ENCODE measurements around the gene SPATA18. TPM values are rescaled to one million over a fixed set of nuclear protein-coding genes. Genes with fewer than 3 reads are reported as not detected.

Gene SPATA18, protein sequence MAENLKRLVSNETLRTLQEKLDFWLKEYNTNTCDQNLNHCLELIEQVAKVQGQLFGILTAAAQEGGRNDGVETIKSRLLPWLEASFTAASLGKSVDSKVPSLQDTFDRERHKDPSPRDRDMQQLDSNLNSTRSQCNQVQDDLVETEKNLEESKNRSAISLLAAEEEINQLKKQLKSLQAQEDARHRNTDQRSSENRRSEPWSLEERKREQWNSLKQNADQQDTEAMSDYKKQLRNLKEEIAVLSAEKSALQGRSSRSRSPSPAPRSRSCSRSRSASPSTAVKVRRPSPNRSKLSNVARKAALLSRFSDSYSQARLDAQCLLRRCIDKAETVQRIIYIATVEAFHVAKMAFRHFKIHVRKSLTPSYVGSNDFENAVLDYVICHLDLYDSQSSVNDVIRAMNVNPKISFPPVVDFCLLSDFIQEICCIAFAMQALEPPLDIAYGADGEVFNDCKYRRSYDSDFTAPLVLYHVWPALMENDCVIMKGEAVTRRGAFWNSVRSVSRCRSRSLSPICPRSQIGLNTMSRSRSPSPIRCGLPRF
- total RNA-seq = 0.09 and 0.32 TPM in 2 replicates

DNA sequence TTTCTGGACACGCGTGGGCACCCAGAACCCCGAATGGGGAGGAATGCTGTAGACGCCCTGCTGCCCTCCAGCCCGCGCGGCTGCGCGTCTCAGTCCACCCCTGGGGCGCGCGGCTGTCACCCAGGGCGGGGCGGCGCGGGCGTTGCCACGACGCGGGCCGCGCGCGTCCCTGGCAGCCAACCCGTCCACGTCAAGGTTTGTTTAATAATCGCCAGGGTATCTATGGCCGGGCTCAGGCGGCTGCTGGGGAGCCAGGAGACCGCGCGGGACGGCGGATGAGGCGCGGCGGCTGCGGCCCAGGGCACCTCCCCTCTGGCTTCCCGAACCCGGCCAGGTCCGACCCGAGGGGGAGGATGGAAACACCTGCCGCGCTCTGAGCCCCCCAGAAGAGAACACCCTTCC lies at the start of gene SPATA18:
Gene SPATA18, plus strand, starts transcription at position 92 of the 402 bp plus-strand sequence. CDS start 401 bp downstream, outside the sequence.
- intact Hi-C loops (cut with micrococcal nuclease) = no loop called here

DNA sequence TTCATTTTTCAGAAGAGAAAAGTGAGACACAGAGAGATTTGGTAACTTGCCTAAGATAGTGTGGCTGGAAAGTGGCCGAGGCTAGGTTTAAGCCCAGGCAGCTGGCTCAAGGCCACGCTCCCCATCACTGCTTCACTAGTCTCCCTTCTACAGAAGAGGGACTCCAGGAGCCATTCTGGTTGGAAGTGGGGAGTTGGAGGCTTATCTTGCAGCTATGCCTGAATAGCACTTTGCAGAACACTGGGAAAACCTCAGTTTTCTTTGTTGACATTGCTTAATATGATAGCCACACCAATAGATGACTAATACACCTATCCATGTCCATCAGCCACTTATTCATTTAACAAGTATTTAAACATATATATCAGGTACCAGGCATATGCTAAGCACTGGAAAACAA lies 49.5 kb upstream of the SPATA18 start:
- intact Hi-C loops (cut with micrococcal nuclease) = no loop called here

DNA sequence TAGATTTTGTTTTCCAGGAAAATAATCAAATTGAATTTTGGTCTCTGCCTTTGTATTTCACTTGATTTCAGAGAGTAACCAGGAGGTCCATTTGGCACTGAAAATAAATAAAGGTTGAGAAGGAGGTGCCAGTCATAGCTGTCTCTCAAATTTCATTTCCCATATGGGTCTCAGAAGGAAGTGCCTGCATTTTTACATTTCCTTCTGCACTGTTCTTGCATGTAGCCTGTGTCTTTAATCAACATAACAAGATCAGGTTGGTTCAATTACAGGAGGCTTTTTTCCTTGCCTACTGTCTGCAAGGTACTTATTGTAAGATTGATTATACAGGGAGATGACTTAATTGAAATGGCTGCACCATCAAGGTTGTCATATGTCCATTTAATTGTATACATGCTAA lies 46.7 kb upstream of the SPATA18 start:
- intact Hi-C loops (cut with micrococcal nuclease) = no loop called here

DNA sequence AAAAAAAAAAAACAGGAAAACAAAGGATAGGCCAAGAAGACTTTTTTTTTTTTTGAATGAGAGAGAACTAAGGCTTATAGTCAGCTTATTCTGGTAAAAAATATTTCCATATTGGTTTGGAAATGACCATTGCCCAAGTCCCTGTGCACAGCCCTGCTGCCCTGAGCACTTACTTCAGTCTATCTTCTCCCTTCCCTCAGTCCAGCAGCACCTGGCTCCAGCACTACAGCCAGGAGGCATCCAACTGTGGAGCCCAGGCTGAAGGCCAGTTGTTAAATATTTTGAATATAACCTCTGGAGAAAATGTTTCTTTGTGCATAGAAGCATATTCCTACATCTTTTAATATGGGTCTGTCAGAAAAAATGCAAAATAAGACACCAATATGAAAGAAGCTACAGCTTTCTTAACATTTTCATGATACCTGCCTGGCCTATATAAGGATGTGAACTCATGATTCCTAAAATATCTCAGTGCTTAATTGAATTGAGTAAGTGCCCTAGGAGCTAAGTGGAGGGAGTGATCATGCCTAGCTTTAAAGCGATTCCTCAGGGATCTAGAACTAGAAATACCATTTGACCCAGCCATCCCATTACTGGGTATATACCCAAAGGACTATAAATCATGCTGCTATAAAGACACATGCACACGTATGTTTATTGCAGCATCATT lies 45.4 kb upstream of the SPATA18 start:
- intact Hi-C loops (cut with micrococcal nuclease) = no loop called here

DNA sequence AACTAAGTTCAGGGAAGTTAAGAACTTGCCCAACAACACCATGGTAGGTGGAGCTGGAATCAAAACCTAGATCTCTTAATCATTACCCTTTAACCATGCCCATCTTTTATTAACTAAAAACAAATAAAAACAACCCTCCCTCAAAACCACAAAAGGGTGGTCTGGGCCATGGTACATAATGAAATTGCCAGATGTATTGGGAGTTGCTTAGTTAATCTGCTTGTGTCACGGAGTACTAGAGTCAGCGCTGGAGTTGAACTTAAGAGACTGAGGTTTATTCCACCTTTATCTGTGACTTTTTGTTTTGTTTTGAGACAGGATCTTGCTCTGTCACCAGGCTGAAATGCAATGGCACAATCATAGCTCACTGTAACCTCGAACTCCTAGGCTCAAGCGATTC lies 44.2 kb upstream of the SPATA18 start:
- intact Hi-C loops (cut with micrococcal nuclease) = no loop called here

DNA sequence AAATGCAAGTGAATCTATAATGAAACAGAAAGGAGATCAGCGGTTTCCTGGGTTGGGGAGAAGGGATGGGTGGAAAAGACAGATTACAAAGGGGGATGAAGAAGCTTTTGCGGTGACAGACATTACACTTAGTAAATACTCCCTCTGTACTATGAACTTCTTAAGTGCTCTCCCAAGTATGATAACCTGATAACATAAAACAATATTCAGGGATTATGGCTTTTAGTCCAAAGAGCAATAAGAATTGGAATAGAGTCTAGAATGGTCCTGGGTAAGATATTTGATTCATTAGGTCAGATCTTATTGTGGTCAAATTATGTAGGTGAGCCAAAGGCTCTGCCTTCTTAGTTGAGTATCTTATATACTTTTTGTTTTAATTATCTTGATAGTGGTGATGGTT lies 40.1 kb upstream of the SPATA18 start:
- intact Hi-C loops (cut with micrococcal nuclease) = no loop called here

DNA sequence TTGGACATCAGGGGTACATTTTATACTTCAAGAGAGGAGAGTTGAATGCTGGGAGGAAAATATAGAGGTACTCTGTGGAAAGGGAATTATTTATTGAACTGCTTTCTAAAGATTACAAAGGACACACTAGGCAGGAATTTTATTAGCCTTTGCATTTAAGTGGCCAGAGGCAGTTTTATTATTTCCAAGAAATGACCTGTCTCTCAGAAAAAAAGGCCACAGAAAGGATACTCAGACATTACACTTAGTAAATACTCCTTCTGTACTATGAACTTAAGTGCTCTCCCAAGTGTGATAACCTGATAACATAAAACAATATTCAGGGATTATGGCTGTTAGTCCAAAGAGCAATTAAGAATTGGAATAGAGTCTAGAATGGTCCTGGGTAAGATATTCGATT lies 38.5 kb upstream of the SPATA18 start:
- intact Hi-C loops (cut with micrococcal nuclease) = no loop called here

DNA sequence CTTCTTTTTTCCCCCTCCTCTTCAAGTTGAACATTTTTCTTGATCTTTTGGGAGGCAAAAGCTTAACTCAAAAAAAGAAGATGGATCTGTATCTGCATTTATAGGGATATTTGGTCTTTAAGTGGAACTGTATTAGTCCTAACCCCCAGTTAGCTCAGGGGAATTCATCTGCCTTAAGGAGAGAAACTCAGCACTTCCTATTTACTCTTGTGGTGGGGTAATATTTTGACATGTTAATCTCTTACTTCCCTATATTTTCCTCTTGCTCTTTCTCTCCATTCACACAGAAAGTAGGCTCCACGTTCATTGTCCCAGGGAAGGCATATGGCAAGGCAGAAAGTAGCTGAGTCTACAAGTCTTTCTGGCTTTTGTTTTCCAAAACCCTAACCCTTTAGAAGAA lies 36.2 kb upstream of the SPATA18 start:
- intact Hi-C loops (cut with micrococcal nuclease) = no loop called here

DNA sequence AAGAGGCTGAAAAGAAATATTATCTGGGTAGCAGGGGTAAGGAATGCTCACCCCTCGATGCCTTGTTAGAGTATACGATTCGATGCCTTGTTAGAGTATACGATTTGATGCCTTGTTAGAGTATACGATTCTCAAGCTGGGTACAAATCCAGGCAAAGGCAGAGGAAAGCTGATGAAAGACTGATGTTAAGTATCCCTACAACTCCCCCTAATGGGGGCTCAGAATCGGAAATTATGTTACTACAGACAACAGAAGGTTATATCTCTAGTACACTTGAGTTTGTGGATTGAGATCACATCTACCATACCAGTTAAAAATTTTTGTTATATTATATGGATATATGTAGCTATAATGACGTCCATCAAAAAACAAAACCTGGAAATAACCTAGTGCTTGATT lies 35.7 kb upstream of the SPATA18 start:
- intact Hi-C loops (cut with micrococcal nuclease) = no loop called here

DNA sequence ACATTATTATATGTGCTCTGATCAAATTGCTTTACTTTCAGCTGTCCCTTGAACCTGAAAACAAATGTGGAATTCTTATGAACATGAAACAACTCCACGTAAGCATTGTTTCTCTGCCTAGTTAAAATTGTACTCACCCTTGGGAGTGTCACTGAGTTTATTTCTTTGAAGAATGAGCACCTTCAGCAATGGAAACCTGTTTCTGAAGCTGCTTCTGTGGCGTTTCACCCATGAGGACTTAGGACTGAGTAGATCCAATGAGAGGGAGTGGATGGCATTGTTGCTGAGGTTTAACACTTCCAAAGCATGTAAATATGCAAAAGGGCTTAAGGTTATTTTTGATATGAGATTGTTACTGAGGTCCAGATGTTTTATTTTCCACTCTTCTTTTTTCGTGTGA lies 34.1 kb upstream of the SPATA18 start:
- intact Hi-C loops (cut with micrococcal nuclease) = no loop called here

DNA sequence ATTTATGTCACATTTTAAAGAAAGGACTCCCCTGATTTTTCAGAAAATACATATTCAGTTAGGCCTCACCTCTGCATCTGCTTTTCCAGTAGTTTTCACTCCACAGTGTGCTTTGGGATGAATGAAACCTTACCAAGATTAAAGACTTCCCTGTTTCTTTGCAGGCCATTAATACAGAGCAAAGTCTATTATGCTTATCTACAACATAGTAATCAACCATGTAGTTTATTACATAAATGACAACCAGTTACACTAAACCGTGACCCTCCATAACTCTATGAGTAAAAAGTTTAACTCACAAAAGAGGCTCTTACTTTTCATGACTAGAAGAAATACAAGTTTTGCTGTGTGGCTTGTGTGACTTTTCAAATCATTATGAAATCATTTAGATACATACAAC lies 33.3 kb upstream of the SPATA18 start:
- intact Hi-C loops (cut with micrococcal nuclease) = no loop called here

DNA sequence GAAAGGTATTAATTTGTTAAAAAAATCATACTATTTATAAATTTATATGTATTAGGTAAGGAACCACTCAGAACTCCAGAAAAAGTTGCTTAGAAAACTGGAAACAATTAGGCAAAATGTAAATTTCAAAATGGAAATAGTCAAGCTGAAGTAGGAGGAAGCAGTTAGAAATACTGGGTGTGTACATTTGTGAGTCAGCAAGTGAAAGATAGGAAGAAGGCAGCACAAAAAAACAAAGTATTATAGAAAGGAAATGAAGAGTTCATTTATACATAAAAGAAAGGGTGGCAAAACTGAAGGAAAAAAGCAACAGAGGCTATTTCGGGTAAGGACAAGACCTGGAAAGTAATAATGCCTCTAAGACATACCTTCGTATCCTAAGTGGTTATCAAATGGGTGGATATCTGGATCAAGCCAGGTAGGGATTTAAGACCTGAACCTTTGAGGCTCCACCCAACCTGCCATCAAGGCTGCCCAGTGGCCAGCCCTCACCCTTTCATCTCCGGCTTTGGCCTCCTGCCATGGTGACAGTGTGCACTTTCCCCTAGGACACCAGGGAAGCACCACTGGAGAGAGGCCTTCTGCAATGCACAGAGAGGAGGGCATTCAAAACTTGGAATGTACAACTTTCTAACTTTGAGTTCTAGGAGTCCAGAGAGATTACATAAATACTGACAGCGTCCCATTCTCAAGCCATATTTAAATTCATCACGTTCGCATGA lies 31.0 kb upstream of the SPATA18 start, which contains the start of gene LRRC66:
Gene LRRC66, minus strand, starts transcription at position 428 of the 722 bp plus-strand sequence. CDS start 2,750 bp downstream, outside the sequence.
- intact Hi-C loops (cut with micrococcal nuclease) = no loop called here

DNA sequence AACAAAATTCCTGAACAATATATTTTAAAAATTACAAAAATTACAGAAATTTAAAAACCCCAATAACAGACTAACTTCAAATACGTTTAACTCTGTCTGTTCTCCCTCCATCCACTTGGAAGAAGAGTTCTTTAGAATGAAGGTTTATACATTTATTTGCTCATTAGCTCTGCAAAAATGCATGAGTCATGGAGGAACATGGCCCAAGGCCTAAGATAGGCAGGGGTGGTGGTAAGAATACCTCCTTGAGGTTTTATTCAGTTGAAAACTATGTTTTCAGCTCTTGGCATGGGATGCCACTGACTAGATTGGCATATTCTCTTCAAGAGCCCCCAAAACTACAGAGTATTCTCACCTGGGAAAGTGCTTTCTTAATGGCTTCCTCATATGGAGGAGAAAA lies 22.1 kb upstream of the SPATA18 start:
- intact Hi-C loops (cut with micrococcal nuclease) = loop anchor here (5.0 kb wide), 1 partner anchor 132 kb away; no protein-coding TSS in a partner anchor

DNA sequence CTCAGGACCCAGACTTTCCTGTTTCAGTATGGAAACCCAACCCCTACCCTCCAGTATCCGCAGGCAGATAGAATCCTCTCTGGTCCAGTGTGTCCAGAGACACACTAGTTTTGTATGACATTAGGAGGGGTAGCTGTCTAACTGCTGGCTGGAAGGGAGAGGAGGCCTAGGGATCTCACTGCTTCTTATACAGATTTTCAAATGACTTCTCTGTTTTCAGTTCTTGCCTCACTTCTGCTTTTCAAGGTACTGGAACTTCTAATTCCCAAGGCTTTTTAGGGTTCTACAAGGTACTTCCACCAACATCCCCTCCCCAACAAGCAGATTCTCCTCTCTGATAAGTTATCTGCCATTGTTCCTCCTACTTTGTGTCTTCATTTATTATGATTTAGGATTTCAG lies 19.1 kb upstream of the SPATA18 start:
- intact Hi-C loops (cut with micrococcal nuclease) = no loop called here

DNA sequence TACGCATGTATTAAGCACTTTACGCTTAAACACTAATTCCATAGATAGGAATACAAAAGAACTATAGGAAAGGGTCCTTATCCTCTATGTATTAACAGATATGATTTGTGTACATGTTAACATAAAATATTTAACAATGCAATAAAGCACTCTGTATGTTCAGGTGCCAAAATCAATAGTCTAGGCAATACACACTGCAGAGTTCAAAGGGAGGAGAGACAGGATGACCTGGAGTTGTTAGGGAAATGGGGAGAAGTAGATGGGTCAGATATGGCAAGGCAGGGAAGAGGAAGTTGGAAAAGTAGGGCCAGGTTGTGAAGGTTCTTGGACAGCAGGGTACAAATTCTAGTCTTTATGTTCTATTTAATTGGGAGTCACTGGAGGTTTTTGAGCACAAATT lies 15.9 kb upstream of the SPATA18 start:
- intact Hi-C loops (cut with micrococcal nuclease) = loop anchor here (5.0 kb wide), 1 partner anchor 827 kb away; the partner anchor contains the start of gene RASL11B

DNA sequence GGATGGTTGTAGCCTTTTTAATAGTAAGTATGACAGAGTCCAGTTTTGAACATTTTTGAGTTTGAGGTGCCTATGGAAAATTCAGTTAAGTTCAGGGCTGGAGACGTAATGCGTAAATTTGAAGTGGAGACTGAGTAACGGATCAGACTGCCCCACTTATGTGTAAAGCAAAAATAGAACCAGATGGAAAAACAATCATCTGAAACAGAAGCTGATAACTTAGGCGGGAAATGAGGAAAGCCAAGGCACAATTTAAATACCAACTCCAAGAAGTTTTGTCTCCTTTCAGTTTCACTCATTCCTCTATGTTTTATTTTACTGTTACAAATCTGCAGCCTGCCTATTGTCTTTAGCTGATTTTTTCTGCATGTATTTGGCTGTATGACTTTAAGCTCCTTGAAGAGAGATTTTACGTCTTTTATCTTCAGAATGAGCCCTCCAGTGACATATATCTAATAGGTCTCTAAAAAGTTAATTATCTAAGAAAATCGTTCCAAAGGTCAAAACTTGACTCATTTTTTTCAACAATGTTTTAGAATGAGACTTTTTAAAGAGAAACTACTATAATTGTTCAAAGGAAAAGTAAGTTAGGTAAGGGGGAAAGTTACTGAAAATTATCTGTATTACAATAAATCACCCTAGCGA lies 14.1 kb upstream of the SPATA18 start:
- intact Hi-C loops (cut with micrococcal nuclease) = loop anchor here (5.0 kb wide), 1 partner anchor 825 kb away; the partner anchor contains the start of gene RASL11B

DNA sequence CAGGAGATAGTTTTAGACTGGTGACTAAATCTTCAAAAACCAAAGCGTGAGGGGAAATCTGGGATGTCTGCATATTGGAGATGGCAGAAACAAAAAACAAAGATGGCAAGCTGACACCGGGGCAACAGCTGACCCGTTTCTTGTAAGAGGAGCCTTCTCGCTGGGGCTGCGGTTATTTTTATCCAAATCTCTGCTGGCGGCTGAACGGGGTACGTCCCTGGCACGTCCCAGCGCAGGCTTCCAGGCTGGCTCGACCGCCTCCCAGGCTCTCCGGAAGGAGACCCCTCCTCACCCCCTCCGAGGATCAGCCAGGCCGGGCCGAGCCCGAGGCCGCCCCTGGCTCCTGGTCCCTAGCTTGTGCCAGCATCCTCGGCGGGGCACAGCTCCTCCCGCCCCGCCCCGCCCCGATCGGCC lies 13.4 kb upstream of the SPATA18 start:
- intact Hi-C loops (cut with micrococcal nuclease) = loop anchor here (1.0 to 5.0 kb wide), 2 partner anchors 195 to 825 kb away; partner anchors contain the start of gene RASL11B

DNA sequence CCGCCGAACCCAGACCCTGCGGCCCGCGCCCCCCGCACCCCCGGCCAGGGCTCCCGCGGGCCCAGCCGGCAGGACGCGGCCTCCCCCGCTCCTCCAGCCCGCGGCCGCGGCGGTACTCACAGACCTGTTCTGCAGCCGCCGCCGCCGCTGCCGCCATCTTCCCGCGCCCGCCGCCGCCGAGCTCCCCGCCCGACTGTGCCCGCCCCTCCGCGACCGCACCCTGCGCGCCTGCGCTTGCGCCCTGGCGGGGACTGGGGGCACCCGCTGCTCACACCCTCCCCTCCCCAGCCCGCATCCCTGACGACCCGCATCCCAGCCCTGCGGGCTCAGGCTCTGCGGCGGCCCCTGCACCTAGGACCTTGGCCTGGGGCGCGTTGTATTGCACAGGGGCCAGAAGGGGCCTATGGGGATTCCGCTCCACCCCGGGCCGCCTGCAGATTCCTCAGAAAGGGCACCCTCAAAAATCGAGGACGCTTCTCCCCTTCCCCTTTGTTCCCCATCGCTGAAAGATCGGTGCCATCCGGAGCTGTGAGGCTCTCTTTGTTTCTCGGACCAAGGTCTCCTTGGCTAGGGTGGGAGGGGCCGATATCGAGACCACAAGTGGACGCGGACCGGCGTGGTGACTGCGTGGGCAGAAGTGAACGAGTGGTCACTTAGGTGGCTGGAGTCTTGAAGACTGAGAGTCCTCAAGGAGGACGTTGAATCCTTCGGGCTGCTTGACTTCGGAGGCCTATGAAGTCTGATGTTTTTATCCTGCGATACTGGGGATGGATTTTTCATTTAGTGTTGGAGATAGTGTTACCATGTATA lies 12.8 kb upstream of the SPATA18 start, which contains the start of gene SGCB:
Gene SGCB, minus strand, starts transcription at position 197 of the 810 bp plus-strand sequence. Its CDS starts 40 bp downstream, at position 157.
- intact Hi-C loops (cut with micrococcal nuclease) = loop anchor here (1.0 to 5.0 kb wide), 2 partner anchors 196 to 824 kb away; partner anchors contain the start of gene RASL11B

DNA sequence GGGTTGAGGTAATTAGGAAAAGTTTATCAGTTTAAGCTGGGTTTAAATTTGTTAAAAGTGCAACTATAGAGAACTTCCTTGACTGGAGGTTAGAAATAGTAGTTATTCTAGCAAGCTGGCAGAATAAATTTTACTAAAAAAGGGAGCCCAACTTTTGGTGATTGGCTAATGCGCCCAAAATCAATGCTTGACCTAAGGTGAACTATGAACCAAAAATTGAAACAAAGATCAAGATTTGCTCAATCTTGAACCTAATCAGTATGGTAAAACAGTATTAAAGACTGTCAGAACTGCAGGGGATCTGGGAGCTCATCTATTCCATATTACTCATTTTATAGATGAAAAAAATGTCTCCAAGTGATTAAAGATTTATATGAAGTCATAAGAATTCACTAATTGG lies 6.1 kb upstream of the SPATA18 start:
- intact Hi-C loops (cut with micrococcal nuclease) = no loop called here

DNA sequence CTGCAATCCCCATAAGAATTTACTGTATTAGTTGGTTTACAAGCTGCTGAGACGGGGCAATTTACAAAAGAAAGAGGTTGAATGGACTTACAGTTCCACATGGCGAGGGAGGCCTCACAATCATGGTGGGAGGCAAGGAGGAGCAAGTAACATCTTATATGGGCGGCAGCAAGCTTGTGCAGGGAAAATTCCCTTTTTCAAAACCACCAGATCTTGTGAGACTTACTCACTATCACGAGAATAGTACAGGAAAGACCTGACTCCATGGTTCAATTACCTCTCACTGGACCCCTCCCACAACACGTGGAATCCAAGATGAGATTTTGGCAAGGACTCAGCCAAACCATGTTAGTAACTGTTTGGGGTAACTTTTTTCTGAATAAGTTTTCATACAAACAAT lies 1.8 kb upstream of the SPATA18 start:
- intact Hi-C loops (cut with micrococcal nuclease) = no loop called here

All from T-helper 2 cell treated with Interferon-gamma antibody and Interleukin-4, amounts not matched to agents 100 ng/mL and 5 ng/mL, for 36 hours (primary cell).